Right lobe of liver (tissue), 6 donors: Measurements from ENCODE around the gene SOWAHA. TPM values are rescaled to one million over a fixed set of nuclear protein-coding genes. Genes with fewer than 3 reads are reported as not detected.

Experiments used
- ATAC-seq, 4 donors: fragments of 200-7000 bp; cut with Tn5 transposase; one replicate each; pipeline ENCODE4 v1.9.1; 2020; ENCODE audit warnings: mild to moderate bottlenecking in 4 of 4, moderate library complexity in 4 of 4
- DNase-seq, 3 donors: peaks; one replicate each; pipeline ENCODE4 v3.0.0-alpha.2; 2020
- H3K27ac ChIP-seq, 3 donors: fragments of 200-600 bp; one replicate each; pipeline ENCODE4 v1.8.0; 2022
- H3K27me3 ChIP-seq, 2 donors: fragments of 200-600 bp; one replicate each; pipeline ENCODE4 v1.8.0; 2022
- H3K36me3 ChIP-seq, 4 donors: fragments of 200-600 bp; sonication (generic) in 1 of 4; one replicate each; pipeline versions ENCODE4 v1.5.1 to v1.8.0; 2017 to 2022; ENCODE audit warnings: control low read depth in 1 of 4
- H3K4me1 ChIP-seq, 4 donors: fragments of 200-600 bp; sonication (generic) in 1 of 4; one replicate each; pipeline versions ENCODE4 v1.5.1 to v1.8.0; 2017 to 2022; ENCODE audit warnings: control low read depth in 1 of 4
- H3K4me3 ChIP-seq, 3 donors: fragments of 200-600 bp; one replicate each; pipeline ENCODE4 v1.8.0; 2022
- H3K9me3 ChIP-seq, 4 donors: fragments of 200-600 bp; sonication (generic) in 1 of 4; one replicate each; pipeline versions ENCODE4 v1.5.1 to v1.8.0; 2017 to 2022; ENCODE audit warnings: control low read depth in 1 of 4
- POLR2A ChIP-seq: fragments of 450-650 bp; IDR thresholded peaks from one replicate; pipeline ENCODE4 v1.6.1; 2017; ENCODE audit warnings: antibody characterized with exemption, mild to moderate bottlenecking
- WGBS: methylation state at CpG from one replicate; pipeline ENCODE4 v1.1.6; 2018; ENCODE audit warnings: low coverage, low lambda C conversion rate; ENCODE audit not compliant: insufficient coverage; ENCODE audit errors: missing lambda C conversion rate; 5-methylcytosine and 5-hydroxymethylcytosine counted together
- intact Hi-C, 2 donors: fragments of 100-400 bp; cut with DNase I; formaldehyde crosslinking; loops; one replicate each; pipeline versions ENCODE4 v1.11.2 to v1.14.1; 2022
- total RNA-seq, 6 experiments: library from RNA; depleted of rRNA in 2 of 6; stranded (reverse); fragments of >200 nt in 2 of 6; fragmentation: NEBNext Ultra II Directional in 3 of 6; extraction: Animal tissue kit (Norgen Biotek cat#: 25700) in 3 of 6; gene quantifications; one replicate each; pipeline versions ENCODE4 v1.1.0 to v1.2.4, GENCODE V29; 2016 to 2023
- TF ChIP-seq, protein P1 (sequence below), 4 donors: fragments of 200-600 bp in 3 of 4; fragments of 450-650 bp in 1 of 4; IDR thresholded peaks; one replicate each; pipeline versions ENCODE4 v1.5.1 to v1.8.0; 2016 to 2022; ENCODE audit warnings: antibody characterized with exemption in 4 of 4, mild to moderate bottlenecking in 2 of 4
- donor health status: DM: no; HTN: yes; CAD: no.
- donor health status: DM: no; HTN: no; CAD: no.
- donor health status: DM: no; HTN: no; CAD: no.
- donor health status: DM: no; HTN: yes; CAD: no.
- donor health status: DM: no; HTN: yes; CAD: no.

SOWAHA gene
- total RNA-seq, 6 experiments from 2014 or later: 0.95 to 4.7 (median 1.4) TPM

DNA sequence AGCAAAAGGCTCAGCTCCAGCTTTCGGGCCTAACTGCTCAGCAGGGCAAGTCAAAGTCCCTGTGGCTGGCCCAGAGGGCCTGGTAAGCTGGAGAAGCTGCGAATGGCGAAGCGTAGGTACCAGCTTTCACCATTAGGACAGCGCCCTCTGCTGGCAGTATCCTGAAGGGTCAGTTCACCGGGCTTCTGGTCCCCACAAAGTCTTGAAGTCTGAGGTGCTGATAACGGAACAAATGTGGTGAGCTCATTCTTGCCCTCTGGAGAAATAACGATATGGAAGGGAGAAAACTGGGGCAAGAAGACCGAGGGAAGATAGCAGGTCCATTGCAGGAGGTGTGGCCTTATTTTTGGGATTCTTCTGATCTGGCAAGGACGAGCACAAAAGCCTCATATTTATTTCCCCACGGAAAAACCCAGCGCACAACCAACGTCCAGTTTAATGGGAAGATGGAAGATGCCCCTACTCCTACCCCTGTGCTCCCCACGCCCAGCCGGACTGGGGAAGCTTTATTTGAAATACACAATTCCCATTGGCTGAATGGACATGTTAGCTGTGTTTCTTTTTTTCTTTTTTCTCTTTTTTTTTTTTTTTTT is 7.2 kb downstream of the SOWAHA start:
- WGBS: 4% methylated on average over 14 of the region's 15 CpGs
- Histone ChIP-seq H3K27me3 (no peaks in the 10 kb centered on the region), H3K27ac (peak overlapping the region in 2 of 3 donors; percentile 11 to 40), H3K36me3 (peaks cover 0 to 15% (median 9%) of the 10 kb centered on the region in 4 donors), H3K4me1 (peaks cover 0 to 12% (median 0%) of the 10 kb centered on the region in 4 donors), H3K9me3 (no peaks in the 10 kb centered on the region), H3K4me3 (no peak overlapping the region)
- DNase-seq (peak; percentile 92 to 94 (median 93)), ATAC-seq (peak; percentile 88 to 94 (median 92))
- intact Hi-C loops: loop anchor here in 1 of 2 donors (10.0 kb wide), 1 partner anchor 65 kb away; no protein-coding TSS in a partner anchor
- peak; percentile 7 for TF ChIP-seq POLR2A
- TF ChIP-seq, protein P1, sequence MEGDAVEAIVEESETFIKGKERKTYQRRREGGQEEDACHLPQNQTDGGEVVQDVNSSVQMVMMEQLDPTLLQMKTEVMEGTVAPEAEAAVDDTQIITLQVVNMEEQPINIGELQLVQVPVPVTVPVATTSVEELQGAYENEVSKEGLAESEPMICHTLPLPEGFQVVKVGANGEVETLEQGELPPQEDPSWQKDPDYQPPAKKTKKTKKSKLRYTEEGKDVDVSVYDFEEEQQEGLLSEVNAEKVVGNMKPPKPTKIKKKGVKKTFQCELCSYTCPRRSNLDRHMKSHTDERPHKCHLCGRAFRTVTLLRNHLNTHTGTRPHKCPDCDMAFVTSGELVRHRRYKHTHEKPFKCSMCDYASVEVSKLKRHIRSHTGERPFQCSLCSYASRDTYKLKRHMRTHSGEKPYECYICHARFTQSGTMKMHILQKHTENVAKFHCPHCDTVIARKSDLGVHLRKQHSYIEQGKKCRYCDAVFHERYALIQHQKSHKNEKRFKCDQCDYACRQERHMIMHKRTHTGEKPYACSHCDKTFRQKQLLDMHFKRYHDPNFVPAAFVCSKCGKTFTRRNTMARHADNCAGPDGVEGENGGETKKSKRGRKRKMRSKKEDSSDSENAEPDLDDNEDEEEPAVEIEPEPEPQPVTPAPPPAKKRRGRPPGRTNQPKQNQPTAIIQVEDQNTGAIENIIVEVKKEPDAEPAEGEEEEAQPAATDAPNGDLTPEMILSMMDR (IDR thresholded peaks at IDR 0.05): peak; percentile 93 to 96 (median 96)

DNA sequence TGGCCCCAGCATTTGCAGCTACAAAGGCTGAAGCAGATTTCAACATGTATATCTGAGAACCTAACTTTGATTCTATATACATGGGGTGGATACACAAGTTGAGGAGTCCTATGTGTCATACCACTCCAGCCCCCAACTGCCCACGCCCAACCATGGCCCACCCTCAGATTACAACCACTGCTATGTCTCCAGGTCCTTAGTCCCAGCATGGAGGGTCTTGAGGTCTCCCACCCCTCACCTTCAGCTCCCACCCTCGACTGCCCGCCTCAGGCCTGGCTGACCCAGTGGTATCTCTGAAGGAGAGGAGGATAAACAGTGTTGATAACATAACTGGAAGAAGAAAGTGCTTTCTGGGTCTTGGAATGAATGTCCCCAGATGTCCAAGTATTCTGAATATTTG is 8.2 kb downstream of the SOWAHA start:
- H3K27me3 ChIP-seq: no peaks in the 10 kb centered on the region
- no peak for ATAC-seq
- DNase-seq: no peak
- WGBS: 42% methylated on average over 2 of the region's 3 CpGs
- peak overlapping the region in 1 of 3 donors; percentile 12 for H3K27ac ChIP-seq
- peaks cover 0 to 16% (median 0%) of the 10 kb centered on the region in 4 donors for H3K4me1 ChIP-seq
- no peaks in the 10 kb centered on the region for H3K9me3 ChIP-seq
- TF ChIP-seq, protein P1 (IDR thresholded peaks at IDR 0.05): no peak
- no peak for TF ChIP-seq POLR2A
- peaks cover 0 to 20% (median 10%) of the 10 kb centered on the region in 4 donors for H3K36me3 ChIP-seq
- intact Hi-C loops: loop anchor here in 1 of 2 donors (10.0 kb wide), 1 partner anchor 63 kb away; no protein-coding TSS in a partner anchor
- no peak overlapping the region for H3K4me3 ChIP-seq

DNA sequence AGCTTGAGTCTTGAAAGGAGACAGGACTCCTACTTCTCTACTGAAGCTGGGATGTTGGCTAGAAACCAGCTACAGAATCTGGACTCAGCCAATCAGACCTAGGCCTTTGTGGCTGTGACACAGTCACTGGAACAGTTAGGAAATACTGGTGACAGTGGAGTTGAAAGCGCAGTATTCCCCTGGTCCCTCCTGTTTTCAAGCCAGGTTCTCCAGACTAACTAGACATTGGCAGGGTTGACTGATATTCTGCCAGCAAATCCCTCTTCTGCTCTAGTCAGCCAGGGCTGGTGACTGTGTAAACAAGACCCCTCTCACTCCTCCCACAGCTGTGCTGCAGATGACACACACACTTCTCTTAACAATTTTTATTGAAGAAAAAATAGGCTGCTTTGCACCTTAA is 8.7 kb downstream of the SOWAHA start:
- peaks cover 0 to 23% (median 11%) of the 10 kb centered on the region in 4 donors for H3K36me3 ChIP-seq
- DNase-seq (peak in 1 of 3 donors; percentile 69), ATAC-seq (peak; percentile 54 to 67 (median 59))
- no peaks in the 10 kb centered on the region for H3K9me3 ChIP-seq
- no peaks in the 10 kb centered on the region for H3K27me3 ChIP-seq
- intact Hi-C loops: loop anchor here in 1 of 2 donors (10.0 kb wide), 1 partner anchor 63 kb away; no protein-coding TSS in a partner anchor
- H3K27ac ChIP-seq: peak overlapping the region in 1 of 3 donors; percentile 26
- peaks cover 0 to 21% (median 0%) of the 10 kb centered on the region in 4 donors for H3K4me1 ChIP-seq
- TF ChIP-seq POLR2A: peak; percentile 15
- TF ChIP-seq, protein P1 (IDR thresholded peaks at IDR 0.05): no peak
- H3K4me3 ChIP-seq: no peak overlapping the region
- 33% methylated on average over 1 of the region's 1 CpG for WGBS

DNA sequence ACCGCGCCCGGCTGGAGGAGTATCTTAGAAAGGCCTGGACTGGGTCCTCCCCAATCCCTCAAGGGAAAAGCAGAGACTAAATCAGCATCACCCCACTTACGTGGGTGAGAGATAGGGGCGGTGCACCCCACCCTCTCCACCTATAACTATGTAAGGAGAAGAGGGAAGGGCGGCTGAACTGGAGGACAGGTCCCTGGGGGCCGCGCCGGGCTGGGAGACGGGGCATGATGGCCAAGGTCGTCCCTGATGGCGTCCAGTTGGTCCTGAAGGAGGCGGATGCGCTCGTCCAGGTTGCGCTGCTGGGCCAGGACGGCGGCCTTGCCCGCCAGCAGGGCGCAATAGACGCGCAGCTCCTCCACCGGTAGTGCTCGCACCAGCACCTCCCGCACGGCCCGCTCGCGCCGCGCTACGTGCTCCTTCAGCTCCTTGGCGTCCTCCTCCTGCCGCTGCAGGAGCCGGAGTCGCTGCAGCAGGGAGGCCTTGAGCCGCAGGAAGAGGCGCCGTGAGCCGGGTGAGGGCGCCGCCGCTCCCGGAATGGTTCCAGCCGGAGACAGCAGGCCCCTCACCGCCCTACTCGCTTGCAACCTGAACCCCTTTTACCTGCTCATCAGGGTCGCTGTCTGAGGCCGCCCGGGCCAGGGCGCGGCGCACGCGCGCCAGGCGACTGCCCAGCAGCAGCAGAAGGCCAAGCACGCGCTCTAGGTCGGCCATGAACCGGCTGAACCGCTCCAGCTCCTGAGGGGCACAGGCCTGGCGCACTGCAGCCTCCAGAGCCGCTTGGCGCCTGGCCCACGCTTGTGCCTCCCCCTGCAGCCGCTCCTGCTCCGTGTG is 9.8 kb downstream of the SOWAHA start:
- Histone ChIP-seq H3K4me3 (no peak overlapping the region), H3K27me3 (no peaks in the 10 kb centered on the region), H3K4me1 (peaks cover 0 to 30% (median 0%) of the 10 kb centered on the region in 4 donors), H3K36me3 (peaks cover 0 to 26% (median 11%) of the 10 kb centered on the region in 4 donors), H3K9me3 (no peaks in the 10 kb centered on the region), H3K27ac (no peak overlapping the region)
- intact Hi-C loops: loop anchor here in 1 of 2 donors (10.0 kb wide), 1 partner anchor 62 kb away; no protein-coding TSS in a partner anchor
- DNase-seq (no peak), ATAC-seq (no peak)
- 44% methylated on average over 8 of the region's 68 CpGs for WGBS
- no peak for TF ChIP-seq POLR2A
- TF ChIP-seq, protein P1 (IDR thresholded peaks at IDR 0.05): no peak
